ENCODE data around the gene MAP3K3.

GRCh38 chr17:63623786-63624530 is 1.7 kb downstream of the MAP3K3 start:
- TF ChIP-seq CTCF (conservative IDR thresholded peaks at IDR 0.05) = no peak
- TF ChIP-seq EZH2 (IDR thresholded peaks at IDR 0.05; ENCODE audit: low read depth) = no peak
